ENCODE results near the gene DAB2IP. TPM values are rescaled to one million over a fixed set of nuclear protein-coding genes. Genes with fewer than 3 reads are reported as not detected.

Gene DAB2IP
- total and polyA plus RNA-seq, 2 of the 4 experiments (the other 2 are of a cell fraction) = 5.6 to 17.2 TPM

- no peaks in the 10 kb centered on the region for H3K27me3 ChIP-seq (ENCODE audit: control insufficient read depth, insufficient read depth, low read length)
- in situ Hi-C loops (cut with MboI; ENCODE audit: low sequenced_read_pairs) = no loop called here
- H4K5ac ChIP-seq (ENCODE audit: low read depth, low read length) = no peak overlapping the region
- H3K23ac ChIP-seq (ENCODE audit: low read depth, low read length) = no peak overlapping the region
- peaks cover 2% of the 10 kb centered on the region; the same call in 1 of the 2 replicates for H3K36me3 ChIP-seq (ENCODE audit: control insufficient read depth, insufficient read depth, low read length)
- no peak overlapping the region for H3K4ac ChIP-seq (ENCODE audit: low read depth, low read length)
- dilution Hi-C loops (cut with HindIII; ENCODE audit: low sequenced_read_pairs, unreplicated experiment) = no loop called here
- H3K4me1 ChIP-seq (ENCODE audit: control insufficient read depth, insufficient read depth, low read length) = peaks cover 19% of the 10 kb centered on the region
- no peak for TF ChIP-seq RFX5 (IDR thresholded peaks at IDR 0.05; ENCODE audit: low read depth, low read length)
- TF ChIP-seq BHLHE40 (IDR thresholded peaks at IDR 0.05; ENCODE audit: low read depth, low read length) = no peak
- no peak for TF ChIP-seq CTCF (conservative IDR thresholded peaks at IDR 0.05; ENCODE audit: low read depth, low read length)
- TF ChIP-seq, protein P1, sequence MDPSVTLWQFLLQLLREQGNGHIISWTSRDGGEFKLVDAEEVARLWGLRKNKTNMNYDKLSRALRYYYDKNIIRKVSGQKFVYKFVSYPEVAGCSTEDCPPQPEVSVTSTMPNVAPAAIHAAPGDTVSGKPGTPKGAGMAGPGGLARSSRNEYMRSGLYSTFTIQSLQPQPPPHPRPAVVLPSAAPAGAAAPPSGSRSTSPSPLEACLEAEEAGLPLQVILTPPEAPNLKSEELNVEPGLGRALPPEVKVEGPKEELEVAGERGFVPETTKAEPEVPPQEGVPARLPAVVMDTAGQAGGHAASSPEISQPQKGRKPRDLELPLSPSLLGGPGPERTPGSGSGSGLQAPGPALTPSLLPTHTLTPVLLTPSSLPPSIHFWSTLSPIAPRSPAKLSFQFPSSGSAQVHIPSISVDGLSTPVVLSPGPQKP (IDR thresholded peaks at IDR 0.05; ENCODE audit: borderline replicate concordance, low read depth, low read length) = no peak
- no peak for TF ChIP-seq MAFK (IDR thresholded peaks at IDR 0.05; ENCODE audit: low read depth, low read length)
- no peak for TF ChIP-seq POLR2A (IDR thresholded peaks at IDR 0.05; ENCODE audit: low read depth, low read length)
- TF ChIP-seq MAZ (IDR thresholded peaks at IDR 0.05; ENCODE audit: borderline replicate concordance, low read depth, low read length) = no peak
- no peak for TF ChIP-seq CHD1 (IDR thresholded peaks at IDR 0.05; ENCODE audit: low read depth, low read length)
- no peak for TF ChIP-seq NFE2L2 (IDR thresholded peaks at IDR 0.05; ENCODE audit: low read depth, low read length)
- no peak for TF ChIP-seq RAD21 (IDR thresholded peaks at IDR 0.05; ENCODE audit: low read length)
- no peak overlapping the region; a peak in 1 of 4 replicates for H4K8ac ChIP-seq (ENCODE audit: low read depth in 2 of 2, low read length in 2 of 2)
- no peaks in the 10 kb centered on the region for H3K9me3 ChIP-seq (ENCODE audit: control insufficient read depth, insufficient read depth, low read length)
- H2BK5ac ChIP-seq (ENCODE audit: low read depth, low read length, poor library complexity, severe bottlenecking) = no peak overlapping the region
- H3K14ac ChIP-seq (replicated peaks; ENCODE audit: low read depth, low read length) = no peak overlapping the region
- H4K20me1 ChIP-seq (ENCODE audit: insufficient read depth, low read length) = peaks cover 76% of the 10 kb centered on the region
- H2BK120ac ChIP-seq (ENCODE audit: low read depth, low read length) = no peak overlapping the region
- no peak overlapping the region for H3K4me3 ChIP-seq (ENCODE audit: insufficient read depth, low read depth, low read length)
- 0 out of 2 replicates have a peak overlapping the region, but pooled peaks have one; percentile 3 for H4K91ac ChIP-seq (ENCODE audit: insufficient read depth, low read depth, low read length)
- no peak for ATAC-seq (ENCODE audit: low read depth)
- no peak overlapping the region for H3K18ac ChIP-seq (ENCODE audit: low read depth, low read length)
- peaks cover 25 to 86% of the 10 kb centered on the region in 2 experiments; a peak in 3 of 4 replicates for H3K79me1 ChIP-seq (ENCODE audit: low read depth in 1 of 2, low read length in 2 of 2)
- CTCF ChIA-PET = interaction anchor here (2.0 kb wide), 1 partner anchor 16 kb away, joined by 4 read pairs; no protein-coding TSS in a partner anchor
- no peak overlapping the region for H3K27ac ChIP-seq (ENCODE audit: insufficient read depth, low read length)
- H2AFZ ChIP-seq (replicated peaks; ENCODE audit: low read length, poor library complexity) = no peak overlapping the region
- no peak overlapping the region for H2BK20ac ChIP-seq (ENCODE audit: low read depth, low read length)
- no peak overlapping the region for H2AK5ac ChIP-seq (ENCODE audit: low read depth, low read length)
- intact Hi-C loops (cut with micrococcal nuclease) = no loop called here
- no peak overlapping the region for H3K56ac ChIP-seq (ENCODE audit: extremely low read depth, insufficient read depth, low read length)
- peaks cover 30% of the 10 kb centered on the region for H3K9me1 ChIP-seq (ENCODE audit: insufficient read depth, low read length)
- no peak overlapping the region for H3K4me2 ChIP-seq (ENCODE audit: low read depth, low read length)
- no peak for DNase-seq
- peak overlapping the region; percentile 57 for H2AK9ac ChIP-seq (replicated peaks; ENCODE audit: low read depth, low read length, poor library complexity)
- no peak overlapping the region for H3K9ac ChIP-seq (ENCODE audit: low read depth, low read length)
- no peak overlapping the region for H2BK15ac ChIP-seq (ENCODE audit: low read depth, low read length)
- POLR2A ChIA-PET (ENCODE audit: unreplicated experiment) = no interaction called here
- WGBS, 2 experiments (ENCODE audit: extremely low coverage in 2 of 2, insufficient read length in 1 of 2) = 88% methylated on average over 10 of the region's 17 CpGs; no CpG with 5 or more reads in 1 of the 2 experiments
- BruUV-seq (replicated peaks) = no TSS peak
These were observed 99.5 kb downstream of the DAB2IP start for GRCh38 chr9:121750715-121751623.
